ENCODE measurements around the gene RPL21. TPM values are rescaled to one million over a fixed set of nuclear protein-coding genes. Genes with fewer than 3 reads are reported as not detected.
"Not testable (repeated sequence)": the region's sequence is repeated elsewhere in the genome, so short reads cannot be mapped to it uniquely, and the experiment has no call there.

The RPL21 gene
- total RNA-seq, 1 experiment from 2014 or later = 2,116 TPM

GRCh38 chr13:27290715-27291114, 39.4 kb downstream of the RPL21 start:
- Histone ChIP-seq H3K9me3 (replicated peaks) (no peaks in the 10 kb centered on the region), H3K4me3 (no peak overlapping the region), H3K27me3 (peaks cover 15% of the 10 kb centered on the region), H3K4me1 (no peaks in the 10 kb centered on the region; the same call in 1 of the 2 replicates), H3K27ac (no peak overlapping the region), H3K36me3 (no peaks in the 10 kb centered on the region)
- DNase-seq = no peak

- not testable (repeated sequence) for H3K27ac ChIP-seq; H3K4me1 ChIP-seq; DNase-seq; H3K4me3 ChIP-seq; H3K9me3 ChIP-seq (replicated peaks); H3K36me3 ChIP-seq
- peaks cover 24% of the 10 kb centered on the region for H3K27me3 ChIP-seq
These were observed 40.6 kb downstream of the RPL21 start for GRCh38 chr13:27291967-27292366.

GRCh38 chr13:27293076-27293691, 41.8 kb downstream of the RPL21 start:
- H3K4me3 ChIP-seq = no peak overlapping the region
- H3K36me3 ChIP-seq = no peaks in the 10 kb centered on the region
- no peaks in the 10 kb centered on the region for H3K9me3 ChIP-seq (replicated peaks)
- DNase-seq = no peak
- H3K4me1 ChIP-seq = no peaks in the 10 kb centered on the region; the same call in 1 of the 2 replicates
- peaks cover 34% of the 10 kb centered on the region for H3K27me3 ChIP-seq
- no peak overlapping the region for H3K27ac ChIP-seq

GRCh38 chr13:27293873-27294515, 42.6 kb downstream of the RPL21 start:
- H3K4me1 ChIP-seq = no peaks in the 10 kb centered on the region; the same call in 1 of the 2 replicates
- no peak overlapping the region for H3K27ac ChIP-seq
- peaks cover 40% of the 10 kb centered on the region for H3K27me3 ChIP-seq
- H3K4me3 ChIP-seq = no peak overlapping the region
- H3K9me3 ChIP-seq (replicated peaks) = no peaks in the 10 kb centered on the region
- H3K36me3 ChIP-seq = no peaks in the 10 kb centered on the region
- no peak for DNase-seq

GRCh38 chr13:27295096-27295495, 43.7 kb downstream of the RPL21 start:
- no peak for DNase-seq
- H3K4me3 ChIP-seq = no peak overlapping the region

GRCh38 chr13:27295660-27296059, 44.3 kb downstream of the RPL21 start:
- Histone ChIP-seq H3K9me3 (replicated peaks) (no peaks in the 10 kb centered on the region), H3K4me1 (no peaks in the 10 kb centered on the region), H3K27ac (no peak overlapping the region), H3K4me3 (no peak overlapping the region), H3K27me3 (peaks cover 48% of the 10 kb centered on the region), H3K36me3 (no peaks in the 10 kb centered on the region)
- no peak for DNase-seq

More at GRCh38 chr13:27295096-27295495, 43.7 kb downstream of the RPL21 start:
- no peaks in the 10 kb centered on the region for H3K4me1 ChIP-seq
- H3K36me3 ChIP-seq = no peaks in the 10 kb centered on the region
- no peaks in the 10 kb centered on the region for H3K9me3 ChIP-seq (replicated peaks)
- H3K27ac ChIP-seq = no peak overlapping the region
- H3K27me3 ChIP-seq = peaks cover 44% of the 10 kb centered on the region

- no peaks in the 10 kb centered on the region for H3K36me3 ChIP-seq
- H3K4me1 ChIP-seq = no peaks in the 10 kb centered on the region
- peaks cover 48% of the 10 kb centered on the region for H3K27me3 ChIP-seq
- no peak for DNase-seq
- no peak overlapping the region for H3K27ac ChIP-seq
- no peak overlapping the region for H3K4me3 ChIP-seq
- no peaks in the 10 kb centered on the region for H3K9me3 ChIP-seq (replicated peaks)
These were observed 45.1 kb downstream of the RPL21 start for GRCh38 chr13:27296496-27296895.

- Histone ChIP-seq H3K4me3 (no peak overlapping the region), H3K27me3 (peaks cover 51% of the 10 kb centered on the region), H3K36me3 (no peaks in the 10 kb centered on the region), H3K27ac (no peak overlapping the region), H3K4me1 (no peaks in the 10 kb centered on the region), H3K9me3 (replicated peaks) (no peaks in the 10 kb centered on the region)
- DNase-seq = no peak
These were observed 47.5 kb downstream of the RPL21 start for GRCh38 chr13:27298849-27299248.

- not testable (repeated sequence) for DNase-seq; H3K27ac ChIP-seq; H3K4me1 ChIP-seq; H3K9me3 ChIP-seq (replicated peaks); H3K36me3 ChIP-seq; H3K4me3 ChIP-seq
- peaks cover 41% of the 10 kb centered on the region for H3K27me3 ChIP-seq
These were observed 49.0 kb downstream of the RPL21 start for GRCh38 chr13:27300406-27300805.

- Histone ChIP-seq H3K36me3 (no peaks in the 10 kb centered on the region), H3K27ac (no peak overlapping the region), H3K9me3 (replicated peaks) (no peaks in the 10 kb centered on the region), H3K4me3 (no peak overlapping the region), H3K27me3 (peaks cover 37% of the 10 kb centered on the region), H3K4me1 (no peaks in the 10 kb centered on the region)
- no peak for DNase-seq
These were observed 49.7 kb downstream of the RPL21 start for GRCh38 chr13:27300941-27301586.

- H3K4me3 ChIP-seq = no peak overlapping the region
- H3K4me1 ChIP-seq = no peaks in the 10 kb centered on the region
- H3K36me3 ChIP-seq = no peaks in the 10 kb centered on the region
- H3K27me3 ChIP-seq = peaks cover 29% of the 10 kb centered on the region
- H3K27ac ChIP-seq = no peak overlapping the region
- H3K9me3 ChIP-seq (replicated peaks) = no peaks in the 10 kb centered on the region
- DNase-seq = no peak
These were observed 51.4 kb downstream of the RPL21 start for GRCh38 chr13:27302643-27303262.

- Histone ChIP-seq H3K36me3 (no peaks in the 10 kb centered on the region), H3K4me1 (no peaks in the 10 kb centered on the region), H3K27ac (no peak overlapping the region), H3K27me3 (peaks cover 24% of the 10 kb centered on the region), H3K4me3 (no peak overlapping the region), H3K9me3 (replicated peaks) (no peaks in the 10 kb centered on the region)
- no peak for DNase-seq
These were observed 52.7 kb downstream of the RPL21 start for GRCh38 chr13:27304099-27304498.

- H3K9me3 ChIP-seq (replicated peaks) = no peaks in the 10 kb centered on the region
- H3K4me1 ChIP-seq = no peaks in the 10 kb centered on the region
- no peak for DNase-seq
- H3K27ac ChIP-seq = no peak overlapping the region
- no peak overlapping the region for H3K4me3 ChIP-seq
- peaks cover 21% of the 10 kb centered on the region for H3K27me3 ChIP-seq
- no peaks in the 10 kb centered on the region for H3K36me3 ChIP-seq
These were observed 53.3 kb downstream of the RPL21 start for GRCh38 chr13:27304611-27305010.
